ENCODE results near the gene ZNF333.

The ZNF333 gene

DNA sequence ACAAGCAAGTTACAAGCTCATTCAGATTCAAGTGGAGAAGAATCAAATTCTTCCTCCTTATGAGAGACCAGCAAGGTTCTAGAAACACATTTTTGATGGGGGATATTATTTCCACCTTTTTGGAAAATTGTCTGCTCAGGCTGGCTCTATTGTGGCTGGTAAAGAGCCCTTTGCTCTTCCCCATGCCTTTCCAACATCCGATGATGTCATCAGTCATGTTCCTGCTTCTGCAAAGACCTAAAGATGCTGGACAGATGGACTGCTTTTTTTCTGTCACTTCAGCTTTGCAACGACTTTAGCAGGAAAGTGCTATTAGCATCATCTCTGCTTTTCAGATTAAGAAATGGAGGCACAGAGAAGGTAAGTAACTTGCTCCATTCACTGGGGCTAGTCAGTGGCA is 19.4 kb upstream of the ZNF333 start:
- no peak overlapping the region for H3K4me2 ChIP-seq
- no peak overlapping the region for H3K9ac ChIP-seq
- no peak for TF ChIP-seq Cebpa-rat (IDR thresholded peaks at IDR 0.05)
- peaks cover 16% of the 10 kb centered on the region for H3K4me1 ChIP-seq
- no peaks in the 10 kb centered on the region for H4K20me1 ChIP-seq
- no peaks in the 10 kb centered on the region for H3K36me3 ChIP-seq
- peaks cover 13% of the 10 kb centered on the region for H3K9me3 ChIP-seq
- no peaks in the 10 kb centered on the region for H3K27me3 ChIP-seq
- H3K27ac ChIP-seq = no peak overlapping the region
- H3K4me3 ChIP-seq = no peak overlapping the region

DNA sequence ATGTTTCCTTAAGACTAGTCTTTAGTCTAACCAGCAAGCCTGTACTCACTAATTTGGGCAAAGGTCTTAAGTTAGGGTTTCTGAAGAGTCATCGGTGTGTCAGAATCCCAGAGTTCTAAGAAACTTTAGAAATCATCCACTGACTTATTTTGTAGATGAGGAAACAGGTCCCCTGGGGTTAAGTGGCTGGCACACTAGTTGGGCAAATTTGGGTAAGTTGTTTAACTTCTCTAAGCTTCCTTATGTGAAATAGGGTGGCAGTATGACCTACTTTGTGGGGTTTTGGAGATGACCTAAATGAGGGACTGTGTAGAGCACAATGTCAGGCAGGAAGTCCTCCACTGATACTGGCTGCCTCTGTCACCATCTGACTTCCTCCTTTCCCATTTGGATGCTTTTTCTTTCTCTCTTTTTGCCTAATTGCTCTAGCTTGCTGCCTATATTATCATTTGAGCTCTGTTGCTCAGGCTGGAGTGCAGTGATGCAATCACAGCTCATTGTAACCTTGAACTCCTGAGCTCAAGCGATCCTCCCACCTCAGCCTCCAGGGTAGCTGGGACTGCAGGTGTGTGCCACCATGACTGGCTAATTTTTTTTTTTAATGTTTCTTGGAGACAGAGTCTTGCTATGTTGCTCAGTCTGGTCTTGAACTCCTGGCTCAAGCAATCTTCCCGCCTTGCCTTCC is 17.5 kb upstream of the ZNF333 start:
- TF ChIP-seq Cebpa-rat (IDR thresholded peaks at IDR 0.05) = no peak

DNA sequence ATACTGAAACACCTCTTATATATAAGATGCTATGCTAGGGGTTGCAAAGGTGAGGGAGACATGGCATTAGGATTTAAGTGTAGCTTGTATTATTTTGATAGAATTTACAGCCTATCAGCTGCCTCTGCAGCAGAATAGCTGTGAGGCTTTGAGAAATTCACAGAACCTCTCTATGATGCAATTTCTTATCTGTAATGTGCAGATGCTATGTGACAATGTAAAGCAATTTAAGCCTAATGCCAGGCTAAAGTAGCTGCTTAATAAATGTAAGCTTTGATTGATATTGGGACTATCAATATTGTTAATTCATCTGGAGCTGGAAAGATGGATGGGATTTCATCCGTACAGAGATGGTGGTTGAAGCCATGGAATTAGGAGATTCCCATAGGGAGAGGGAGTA is 16.8 kb upstream of the ZNF333 start:
- peaks cover 13% of the 10 kb centered on the region for H3K9me3 ChIP-seq
- no peak overlapping the region for H3K9ac ChIP-seq
- TF ChIP-seq Cebpa-rat (IDR thresholded peaks at IDR 0.05) = no peak
- H3K27me3 ChIP-seq = no peaks in the 10 kb centered on the region
- no peak overlapping the region for H3K27ac ChIP-seq
- no peak overlapping the region for H3K4me3 ChIP-seq
- H4K20me1 ChIP-seq = no peaks in the 10 kb centered on the region
- no peaks in the 10 kb centered on the region for H3K36me3 ChIP-seq
- no peak overlapping the region for H3K4me2 ChIP-seq
- peaks cover 16% of the 10 kb centered on the region for H3K4me1 ChIP-seq

More for the DNA sequence above, 17.5 kb upstream of the ZNF333 start:
- Histone ChIP-seq H3K27me3 (no peaks in the 10 kb centered on the region), H3K4me2 (peak overlapping the region; percentile 33), H3K9ac (no peak overlapping the region), H3K9me3 (peaks cover 13% of the 10 kb centered on the region), H4K20me1 (no peaks in the 10 kb centered on the region), H3K4me1 (peaks cover 16% of the 10 kb centered on the region), H3K36me3 (no peaks in the 10 kb centered on the region), H3K27ac (no peak overlapping the region), H3K4me3 (no peak overlapping the region)

DNA sequence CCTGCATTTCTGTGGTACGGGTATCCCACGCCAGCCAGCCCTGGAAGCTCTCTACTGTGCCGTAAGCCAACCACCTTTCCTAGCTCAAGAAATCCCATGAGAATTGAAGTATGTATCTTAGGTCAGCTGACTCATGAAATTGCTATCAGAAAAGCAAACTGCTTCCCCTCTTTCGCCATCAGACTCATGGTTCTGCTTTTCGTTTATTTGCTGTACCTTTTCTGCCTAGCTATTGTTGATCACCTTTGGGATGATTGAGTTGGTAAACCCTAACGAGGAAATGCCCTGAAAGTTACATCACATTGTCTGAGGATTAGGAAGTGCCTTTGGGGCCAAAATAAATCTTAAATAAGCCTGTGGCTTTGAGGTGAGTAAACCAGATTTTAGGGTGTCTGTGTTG is 15.1 kb upstream of the ZNF333 start, which contains the start of gene ADGRE3:
TSS of gene ADGRE3 (minus strand) at position 81 of the 400 bp plus-strand sequence. CDS start at position 7, 74 bp downstream.
- Histone ChIP-seq H3K4me3 (no peak within 1 kb of the TSS), H4K20me1 (no peaks in the 10 kb centered on the region), H3K36me3 (no peaks in the 10 kb centered on the region), H3K27me3 (no peaks in the 10 kb centered on the region), H3K27ac (no peak within 1 kb of the TSS), H3K4me1 (peaks cover 16% of the 10 kb centered on the region), H3K9me3 (peaks cover 9% of the 10 kb centered on the region), H3K4me2 (no peak within 1 kb of the TSS), H3K9ac (no peak within 1 kb of the TSS)
- no peak for TF ChIP-seq Cebpa-rat (IDR thresholded peaks at IDR 0.05)

DNA sequence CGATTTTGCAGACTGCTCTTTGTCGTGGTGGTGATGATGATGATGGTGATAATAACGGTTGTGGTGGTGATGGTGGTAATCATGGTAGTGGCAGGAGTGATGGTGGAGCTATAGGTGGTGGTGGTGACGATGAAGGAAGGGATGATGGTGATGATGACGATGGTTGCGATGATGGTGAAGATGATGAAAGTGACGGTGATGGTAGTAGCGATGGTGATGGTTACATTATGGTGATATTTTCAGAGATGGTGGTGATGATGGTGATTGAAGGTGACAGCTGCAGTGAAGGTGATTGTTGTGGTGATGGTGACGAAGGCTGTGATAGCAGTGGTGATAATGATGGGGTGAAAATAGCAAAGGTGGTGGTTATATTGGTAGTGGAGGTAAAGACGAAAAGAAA is 13.1 kb upstream of the ZNF333 start:
- peaks cover 16% of the 10 kb centered on the region for H3K4me1 ChIP-seq
- no peak overlapping the region for H3K9ac ChIP-seq
- TF ChIP-seq Cebpa-rat (IDR thresholded peaks at IDR 0.05) = no peak
- no peaks in the 10 kb centered on the region for H3K27me3 ChIP-seq
- H3K9me3 ChIP-seq = no peaks in the 10 kb centered on the region
- H3K36me3 ChIP-seq = no peaks in the 10 kb centered on the region
- H4K20me1 ChIP-seq = no peaks in the 10 kb centered on the region
- no peak overlapping the region for H3K4me3 ChIP-seq
- H3K4me2 ChIP-seq = no peak overlapping the region
- H3K27ac ChIP-seq = no peak overlapping the region

DNA sequence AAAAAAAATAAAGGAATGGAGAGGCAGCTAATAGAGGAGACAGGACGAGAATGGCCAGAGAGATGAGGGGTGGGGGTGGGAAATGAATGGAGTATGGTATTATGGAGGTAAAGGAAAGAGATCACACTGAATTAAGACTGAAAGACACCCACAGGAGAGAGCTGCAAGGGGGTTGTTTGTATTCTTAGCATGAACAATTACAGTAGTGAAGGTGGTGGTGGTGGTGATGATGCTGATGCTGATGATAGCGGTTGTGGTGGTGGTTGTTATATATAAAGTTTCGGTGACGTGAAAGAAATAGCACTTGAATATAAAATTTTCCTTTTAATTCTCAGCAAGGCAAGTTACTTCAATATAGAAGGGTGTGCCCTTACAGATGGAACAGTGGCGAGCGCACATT is 12.4 kb upstream of the ZNF333 start:
- TF ChIP-seq Cebpa-rat (IDR thresholded peaks at IDR 0.05) = no peak
- H3K36me3 ChIP-seq = no peaks in the 10 kb centered on the region
- no peak overlapping the region for H3K27ac ChIP-seq

DNA sequence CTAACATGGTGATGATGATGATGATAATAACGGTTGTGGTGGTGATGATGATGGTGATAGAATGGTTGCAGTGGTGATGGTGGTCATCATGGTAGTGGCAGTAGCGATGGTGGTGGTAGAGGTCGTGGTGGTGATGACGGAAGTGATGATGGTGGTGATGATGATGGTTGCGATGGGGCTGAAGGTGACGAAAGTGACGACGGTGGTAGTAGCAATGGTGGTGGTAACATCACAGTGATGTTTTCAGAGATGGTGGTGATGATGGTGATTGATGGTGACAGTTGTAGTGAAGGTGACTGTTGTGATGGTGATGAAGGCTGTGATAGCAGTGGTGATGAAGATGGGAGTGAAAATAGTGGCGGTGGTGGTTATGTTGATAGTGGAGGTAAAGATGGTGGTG is 11.6 kb upstream of the ZNF333 start:
- TF ChIP-seq Cebpa-rat (IDR thresholded peaks at IDR 0.05) = no peak
- H3K27ac ChIP-seq = no peak overlapping the region
- no peaks in the 10 kb centered on the region for H3K27me3 ChIP-seq
- no peaks in the 10 kb centered on the region for H4K20me1 ChIP-seq
- H3K9ac ChIP-seq = no peak overlapping the region
- peaks cover 9% of the 10 kb centered on the region for H3K4me1 ChIP-seq
- H3K9me3 ChIP-seq = no peaks in the 10 kb centered on the region
- no peak overlapping the region for H3K4me2 ChIP-seq
- no peaks in the 10 kb centered on the region for H3K36me3 ChIP-seq
- no peak overlapping the region for H3K4me3 ChIP-seq

More for the DNA sequence above, 12.4 kb upstream of the ZNF333 start:
- H3K4me1 ChIP-seq = peaks cover 10% of the 10 kb centered on the region
- H3K4me2 ChIP-seq = no peak overlapping the region
- no peaks in the 10 kb centered on the region for H4K20me1 ChIP-seq
- H3K9ac ChIP-seq = no peak overlapping the region
- H3K9me3 ChIP-seq = no peaks in the 10 kb centered on the region
- no peak overlapping the region for H3K4me3 ChIP-seq
- H3K27me3 ChIP-seq = no peaks in the 10 kb centered on the region

DNA sequence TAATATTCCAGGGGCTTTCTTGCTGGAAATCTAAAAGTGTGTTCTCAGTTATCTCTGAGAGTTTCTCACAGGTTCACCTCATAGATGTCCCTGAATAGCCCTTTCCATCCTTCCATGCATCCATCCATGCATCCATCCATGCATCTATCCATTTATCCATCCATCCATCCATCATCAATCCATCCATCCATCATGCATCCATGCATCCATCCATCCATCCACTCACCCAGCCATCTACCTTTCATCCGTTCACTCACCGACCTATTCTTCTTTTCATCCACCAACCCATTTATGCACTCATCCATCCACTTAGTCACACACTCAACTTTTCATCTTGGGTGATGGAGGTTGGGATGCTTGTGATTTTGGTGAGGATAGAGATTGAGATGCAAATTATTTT is 7.8 kb upstream of the ZNF333 start:
- Histone ChIP-seq H3K36me3 (no peaks in the 10 kb centered on the region), H3K27ac (no peak overlapping the region), H3K4me1 (peaks cover 7% of the 10 kb centered on the region), H3K4me2 (no peak overlapping the region), H4K20me1 (no peaks in the 10 kb centered on the region), H3K4me3 (no peak overlapping the region), H3K27me3 (no peaks in the 10 kb centered on the region), H3K9me3 (no peaks in the 10 kb centered on the region), H3K9ac (no peak overlapping the region)
- no peak for TF ChIP-seq Cebpa-rat (IDR thresholded peaks at IDR 0.05)

DNA sequence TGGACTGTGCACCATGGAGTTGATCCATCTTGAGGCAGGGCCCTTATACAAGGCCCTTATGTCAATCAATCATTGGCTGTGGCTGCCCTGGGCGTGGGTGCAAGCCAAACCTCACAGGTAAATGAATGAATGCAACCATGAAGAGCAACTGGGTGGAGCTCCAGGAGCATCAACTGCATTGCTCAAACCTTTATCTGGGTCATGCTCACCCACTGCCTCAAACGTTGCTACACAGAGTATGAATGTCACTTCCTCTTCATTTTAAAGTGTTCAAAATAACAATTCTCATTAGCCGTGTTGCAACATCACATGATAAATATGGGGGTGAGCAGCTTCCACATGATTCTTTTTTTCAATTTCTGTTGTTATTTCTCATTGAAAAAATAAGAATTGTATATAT is 6.4 kb upstream of the ZNF333 start:
- Histone ChIP-seq H3K4me2 (0 out of 2 replicates have a peak overlapping the region, but pooled peaks have one; percentile 34), H3K27me3 (no peaks in the 10 kb centered on the region), H3K4me1 (peaks cover 13% of the 10 kb centered on the region), H3K4me3 (no peak overlapping the region), H3K9me3 (no peaks in the 10 kb centered on the region), H3K27ac (no peak overlapping the region), H4K20me1 (no peaks in the 10 kb centered on the region), H3K9ac (no peak overlapping the region), H3K36me3 (no peaks in the 10 kb centered on the region)
- TF ChIP-seq Cebpa-rat (IDR thresholded peaks at IDR 0.05) = no peak

DNA sequence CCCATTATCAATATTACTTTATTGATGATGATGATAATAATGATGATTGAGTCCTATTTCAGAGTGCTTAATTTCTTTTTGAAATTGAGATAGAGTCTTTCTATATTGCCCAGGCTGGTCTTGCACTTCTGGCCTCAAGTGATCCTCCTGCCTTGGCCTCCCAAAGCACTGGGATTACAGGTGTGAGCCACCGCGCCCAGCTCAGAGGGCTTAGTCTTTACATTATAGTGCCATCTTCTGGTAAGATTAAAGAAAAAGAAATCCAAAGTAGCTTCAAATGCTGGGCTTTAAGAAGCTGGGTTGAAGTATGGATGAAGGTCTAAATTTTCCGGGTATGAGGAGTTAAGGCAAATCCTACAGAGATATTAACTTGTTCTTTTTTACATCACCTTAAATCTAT is 3.4 kb upstream of the ZNF333 start:
- Histone ChIP-seq H4K20me1 (no peaks in the 10 kb centered on the region), H3K27ac (no peak overlapping the region), H3K9me3 (no peaks in the 10 kb centered on the region), H3K4me2 (no peak overlapping the region), H3K36me3 (no peaks in the 10 kb centered on the region), H3K27me3 (no peaks in the 10 kb centered on the region), H3K9ac (no peak overlapping the region), H3K4me1 (peaks cover 34% of the 10 kb centered on the region), H3K4me3 (no peak overlapping the region)
- no peak for TF ChIP-seq Cebpa-rat (IDR thresholded peaks at IDR 0.05)

Measured in BLaER1 (cell line).